ENCODE data around the gene CIDEB.

Gene CIDEB

GRCh38 chr14:24271834-24272263, 35.9 kb downstream of the CIDEB start:
- no peak for DNase-seq (ENCODE audit: insufficient read length, low spot score)
- no peak for FAIRE-seq

DNA sequence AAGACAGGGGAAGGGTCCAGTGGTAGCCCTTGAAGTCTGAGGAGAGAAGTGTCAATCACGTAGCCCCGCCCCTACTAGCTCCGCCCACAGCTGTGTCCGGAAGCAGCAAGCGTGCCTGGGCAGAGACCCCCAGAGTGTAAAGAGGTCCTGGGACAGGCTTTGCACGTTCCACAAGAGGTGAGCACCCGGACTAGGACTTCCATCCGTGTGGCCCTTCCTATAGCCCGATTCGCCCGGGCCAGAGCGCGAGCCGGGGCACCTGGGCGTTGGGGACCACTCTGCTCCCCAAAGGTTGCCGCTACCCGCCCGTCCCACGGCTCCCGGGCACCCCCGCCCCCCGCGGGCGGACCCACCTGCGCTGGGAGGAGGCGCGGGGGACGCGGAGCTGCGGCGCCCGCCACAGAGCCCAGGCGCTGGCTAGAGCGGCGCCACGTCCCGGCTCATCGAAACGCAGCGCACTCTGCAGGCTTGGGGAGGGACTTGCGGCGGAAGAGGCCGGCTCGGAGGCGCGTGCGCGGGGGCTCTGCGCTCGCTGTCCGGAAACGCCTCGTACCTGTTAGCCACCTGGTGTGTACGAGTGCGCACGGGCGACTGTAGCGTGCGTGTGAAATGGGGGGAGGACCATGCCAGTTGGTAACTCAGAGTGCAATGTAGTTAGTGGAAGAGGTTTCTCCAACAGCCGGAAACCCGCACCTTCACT, 36.5 kb downstream of the CIDEB start, which contains the start of gene RABGGTA:
Gene RABGGTA, minus strand, starts transcription at position 464 of the 700 bp plus-strand sequence. CDS start 482 bp downstream, outside the sequence.
- FAIRE-seq: no peak
- peak; percentile 84 for DNase-seq (ENCODE audit: insufficient read length, low spot score)

DNA sequence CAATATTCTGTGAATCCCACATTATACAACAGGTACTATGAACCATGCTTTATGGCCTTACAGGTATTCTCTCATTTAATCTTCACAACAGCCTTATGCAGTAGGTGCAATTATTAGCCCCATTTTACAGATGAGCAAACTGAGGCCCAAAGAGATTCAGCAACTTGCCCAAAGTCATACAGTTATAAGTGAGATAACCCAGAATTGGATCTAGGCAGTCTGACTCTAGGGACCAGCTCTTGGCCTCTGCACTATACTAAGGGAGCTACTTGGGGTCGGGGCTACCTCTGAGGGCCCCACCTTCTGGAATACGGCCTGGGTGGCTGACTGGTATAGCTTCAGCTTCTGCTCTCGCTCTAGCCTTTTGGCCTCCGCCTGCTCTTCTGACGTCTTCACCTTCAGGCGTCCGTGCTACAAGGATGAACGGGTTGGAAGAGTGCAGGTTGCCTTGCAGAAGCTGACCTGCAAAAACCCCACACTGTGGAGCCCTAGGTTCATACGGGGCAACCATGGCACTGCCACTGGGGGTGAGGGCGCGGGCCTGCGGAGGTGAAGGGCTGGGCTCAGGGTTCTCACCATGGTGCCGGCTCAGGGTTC, 37.1 kb downstream of the CIDEB start:
- DNase-seq (ENCODE audit: insufficient read length, low spot score): no peak
- no peak for FAIRE-seq

DNA sequence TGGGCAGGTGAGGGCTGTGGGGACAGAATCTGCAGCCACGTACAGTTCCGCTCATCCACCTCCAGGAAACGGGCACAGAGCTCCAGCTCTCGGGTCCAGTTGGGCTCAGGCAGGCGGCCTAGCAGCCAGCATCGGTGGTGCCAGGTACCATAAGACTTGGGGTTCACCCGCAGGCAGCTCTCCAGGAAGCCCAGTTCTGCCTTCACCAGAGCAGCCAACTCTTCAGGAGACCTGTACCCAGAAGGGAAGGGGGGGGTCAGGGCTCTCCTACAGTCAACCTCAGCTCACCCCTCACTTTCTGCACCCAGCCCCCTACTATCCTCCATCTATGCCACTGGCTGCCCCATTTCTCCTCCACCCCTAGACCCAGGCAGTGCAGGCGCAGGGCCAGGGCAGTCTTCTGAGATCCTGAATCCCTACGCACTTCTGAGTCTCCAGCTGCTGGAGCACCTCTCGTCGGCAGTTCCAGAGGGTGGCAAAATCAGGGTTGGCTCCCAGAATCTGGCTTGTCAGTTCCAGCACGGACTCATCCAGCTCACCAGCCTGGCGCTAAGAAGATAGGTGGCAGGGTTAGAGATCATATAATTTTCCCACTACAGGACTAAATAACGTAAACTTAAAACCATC, 37.8 kb downstream of the CIDEB start:
- no peak for FAIRE-seq
- DNase-seq (ENCODE audit: insufficient read length, low spot score): no peak

DNA sequence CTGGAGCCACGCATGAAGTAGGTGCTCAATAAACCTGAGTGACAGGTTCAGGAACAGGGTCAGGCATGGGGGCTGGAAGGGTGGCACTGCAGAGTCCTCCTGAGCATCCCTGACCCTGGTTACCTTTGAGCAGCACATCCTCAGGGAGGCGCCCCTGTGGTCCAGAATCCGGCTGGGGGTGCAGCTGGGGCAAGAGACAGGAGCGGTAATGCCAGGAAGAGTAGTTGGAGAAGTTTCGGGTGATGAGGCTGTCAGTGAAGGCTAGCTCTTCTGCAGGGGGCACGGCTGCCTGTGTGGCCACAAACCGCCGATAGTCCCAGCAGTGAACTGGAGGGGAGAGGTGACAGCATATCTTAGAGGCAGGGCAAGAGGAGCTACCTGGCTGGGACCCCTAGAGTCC, 38.4 kb downstream of the CIDEB start:
- DNase-seq (ENCODE audit: insufficient read length, low spot score) (no peak), FAIRE-seq (no peak)

DNA sequence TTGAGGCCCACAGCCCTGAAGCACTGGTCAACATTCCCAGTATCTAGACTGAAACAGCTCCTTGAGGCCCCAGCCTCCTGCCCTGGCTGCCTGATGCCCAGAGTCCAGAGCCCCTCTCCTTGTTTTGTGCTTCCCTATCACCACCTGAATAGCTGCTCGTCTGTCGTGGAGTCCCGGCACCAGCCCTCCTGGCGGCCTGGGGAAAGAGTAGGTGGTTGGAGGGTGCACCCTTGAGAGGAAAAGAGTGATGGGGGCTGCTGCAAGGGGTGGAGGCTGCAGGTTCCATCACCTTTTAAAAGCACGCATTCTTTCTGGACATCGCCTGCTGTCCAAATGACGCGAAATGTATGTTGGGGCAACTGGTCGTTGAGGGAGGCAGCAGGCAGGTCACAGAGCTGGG, 39.6 kb downstream of the CIDEB start:
- FAIRE-seq: no peak
- DNase-seq (ENCODE audit: insufficient read length, low spot score): no peak

DNA sequence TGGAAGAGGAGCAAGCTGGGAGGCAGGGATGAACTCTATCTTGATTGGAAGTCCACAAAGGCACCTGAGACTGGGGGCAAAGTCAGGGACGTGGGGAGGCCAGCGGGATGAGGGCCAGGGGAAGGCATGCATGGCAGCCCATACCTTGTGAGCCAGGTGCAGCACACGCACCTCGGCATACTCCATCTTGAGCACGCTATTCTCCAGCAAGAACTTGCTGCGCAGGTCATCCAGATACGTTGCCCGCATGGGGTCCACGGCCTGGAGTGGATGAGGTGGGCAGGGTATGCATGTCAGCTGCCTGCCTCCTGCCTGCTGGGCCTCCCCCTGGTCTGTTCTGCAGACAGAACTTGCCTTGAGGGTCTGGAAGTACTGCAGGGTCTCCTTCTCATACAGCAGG, 40.3 kb downstream of the CIDEB start:
- DNase-seq (ENCODE audit: insufficient read length, low spot score) (no peak), FAIRE-seq (no peak)

DNA sequence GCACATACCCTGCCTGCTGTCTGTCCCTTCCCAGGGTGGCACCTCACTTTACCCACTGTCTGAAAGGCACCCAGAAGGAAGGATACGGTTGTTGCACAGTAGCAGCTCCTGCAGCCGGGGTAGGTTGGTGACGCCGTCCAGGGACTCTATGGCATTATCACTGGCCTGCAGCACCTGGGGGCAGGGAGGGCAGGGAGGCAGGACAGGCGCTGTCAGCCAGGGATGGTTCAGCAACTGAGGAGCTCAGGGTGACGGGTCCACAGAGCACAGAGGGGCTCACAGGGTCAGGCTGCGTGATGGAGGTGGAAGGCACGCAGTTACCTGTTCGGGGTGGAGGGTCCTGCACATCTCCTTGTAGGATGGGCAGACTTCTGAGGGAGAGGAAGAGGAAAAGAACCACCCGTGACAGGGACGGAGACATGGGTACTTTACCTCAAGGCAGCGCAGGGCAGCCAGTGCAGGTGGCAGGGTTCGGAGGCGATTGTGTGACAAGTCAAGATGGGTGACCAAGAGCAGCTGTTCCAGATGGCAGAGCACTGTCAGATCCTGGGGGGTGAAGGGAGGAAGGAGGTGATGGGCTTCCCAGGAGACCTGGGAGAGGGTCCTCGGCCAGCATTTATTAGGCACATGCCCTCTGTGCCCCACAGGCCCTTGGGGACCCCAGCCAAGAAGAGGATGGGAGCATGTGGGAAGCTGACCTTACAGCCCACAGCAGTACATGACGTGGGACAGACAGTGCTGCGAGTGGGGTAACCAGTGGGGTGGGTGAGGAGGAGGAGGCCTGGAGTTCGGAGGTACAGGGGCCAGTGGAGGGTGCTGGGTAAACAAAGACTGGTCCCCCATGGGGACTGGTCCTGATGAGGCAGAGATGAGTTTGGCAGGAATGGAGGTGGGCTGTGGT, 41.2 kb downstream of the CIDEB start:
- FAIRE-seq (no peak), DNase-seq (ENCODE audit: insufficient read length, low spot score) (no peak)

DNA sequence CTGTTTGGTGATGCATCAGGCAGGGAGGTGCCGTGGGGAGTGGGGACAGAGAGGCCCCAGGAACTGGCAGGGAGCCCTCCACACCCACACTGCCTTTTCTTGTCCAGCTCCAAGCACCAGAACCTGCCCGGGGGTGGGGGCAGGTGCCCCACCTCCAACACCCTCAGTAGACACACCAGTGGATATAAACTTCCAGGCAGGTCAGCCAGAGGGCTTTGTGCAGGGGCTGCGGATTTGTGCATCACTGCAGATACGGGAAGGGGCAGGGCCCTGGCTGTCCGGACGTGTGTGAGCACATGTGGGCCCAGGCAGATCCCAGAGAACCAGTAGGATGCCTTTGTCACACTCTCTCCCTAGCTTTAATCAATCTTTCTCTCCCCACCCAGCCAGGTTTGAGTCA, 43.5 kb downstream of the CIDEB start:
- DNase-seq (ENCODE audit: insufficient read length, low spot score) (no peak), FAIRE-seq (no peak)

DNA sequence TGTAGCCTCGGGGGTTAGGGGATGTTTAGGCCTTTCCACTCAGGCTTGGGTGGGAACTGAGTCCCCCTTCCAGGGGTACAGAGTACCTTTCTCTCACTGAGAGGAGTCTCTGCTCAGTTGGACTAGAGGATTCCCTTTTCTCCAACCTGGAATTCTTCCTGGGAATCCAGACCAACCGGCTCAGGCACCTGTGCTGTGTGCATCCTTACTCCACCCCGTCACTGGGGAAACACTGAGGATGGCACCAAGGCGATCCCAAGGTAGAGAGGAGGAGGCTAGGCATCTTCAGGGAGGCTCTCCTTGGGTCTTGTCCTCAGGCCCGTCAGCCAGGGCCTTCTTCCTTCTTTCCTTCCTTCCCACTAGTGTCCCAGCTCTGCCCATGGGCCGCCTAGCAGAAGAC, 43.9 kb downstream of the CIDEB start:
- FAIRE-seq (no peak), DNase-seq (ENCODE audit: insufficient read length, low spot score) (no peak)

- DNase-seq (ENCODE audit: insufficient read length, low spot score) (no peak), FAIRE-seq (no peak)
Observed at GRCh38 chr14:24262821-24263733, 44.7 kb downstream of the CIDEB start, which contains the start of gene TGM1. Gene TGM1 (minus strand): TSS chr14:24263177. CDS start chr14:24262352, 825 bp downstream.

DNA sequence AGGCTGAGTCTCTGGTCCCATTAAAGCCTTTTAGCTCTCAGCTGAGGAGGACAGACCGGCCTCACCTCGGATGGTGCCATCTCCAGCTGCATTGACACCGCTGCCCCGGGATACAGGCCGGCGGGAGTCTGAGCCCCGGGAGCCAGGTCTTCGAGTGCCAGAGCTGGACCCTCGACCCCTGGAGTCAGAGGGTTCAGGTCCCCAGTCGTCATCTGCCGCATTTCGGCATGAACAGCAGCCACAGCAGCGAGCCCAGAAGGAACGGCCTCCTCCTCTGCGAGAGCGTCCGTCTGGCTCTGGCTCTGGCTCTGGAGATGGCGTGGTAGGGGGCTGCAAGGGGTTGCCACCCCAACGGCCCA, 45.8 kb downstream of the CIDEB start:
- DNase-seq (ENCODE audit: insufficient read length, low spot score): no peak
- no peak for FAIRE-seq

DNA sequence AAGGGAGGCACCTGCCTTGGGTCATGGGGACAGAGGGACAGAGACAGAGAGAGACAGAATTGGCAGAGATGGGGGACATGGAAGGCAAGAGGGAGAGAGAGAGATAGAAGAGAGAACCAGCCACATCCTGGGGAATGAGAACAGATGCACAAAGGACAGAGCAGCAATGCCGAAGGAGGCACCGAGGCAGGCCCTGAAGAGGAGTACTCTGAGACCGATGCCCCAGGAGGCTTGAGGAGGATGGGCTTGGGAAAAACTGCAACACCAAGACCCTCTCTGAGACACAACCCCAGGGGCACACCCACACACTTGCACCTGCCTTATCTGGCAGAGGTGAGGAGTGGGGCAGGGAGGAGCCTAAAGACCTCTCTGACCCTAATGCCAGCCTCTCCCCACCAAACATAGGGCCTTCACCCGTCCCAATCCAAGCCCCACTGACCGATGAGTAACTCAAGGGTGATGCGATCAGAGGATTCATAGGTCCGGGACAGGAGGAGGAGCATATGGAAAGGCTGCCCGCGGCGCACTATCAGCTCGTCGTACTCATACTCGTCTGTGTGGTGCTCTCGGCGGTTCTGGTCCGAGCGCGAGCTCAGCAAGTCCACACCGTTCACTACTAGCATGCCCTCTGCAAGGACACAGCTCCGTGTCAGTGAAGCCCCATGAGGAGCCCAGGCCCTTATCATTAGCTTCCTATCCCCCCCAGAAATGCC, 46.4 kb downstream of the CIDEB start:
- no peak for DNase-seq (ENCODE audit: insufficient read length, low spot score)
- FAIRE-seq: no peak

GRCh38 chr14:24260780-24261157, 47.0 kb downstream of the CIDEB start:
- FAIRE-seq (no peak), DNase-seq (ENCODE audit: insufficient read length, low spot score) (no peak)

GRCh38 chr14:24260026-24260779, 47.6 kb downstream of the CIDEB start:
- DNase-seq (ENCODE audit: insufficient read length, low spot score): no peak

DNA sequence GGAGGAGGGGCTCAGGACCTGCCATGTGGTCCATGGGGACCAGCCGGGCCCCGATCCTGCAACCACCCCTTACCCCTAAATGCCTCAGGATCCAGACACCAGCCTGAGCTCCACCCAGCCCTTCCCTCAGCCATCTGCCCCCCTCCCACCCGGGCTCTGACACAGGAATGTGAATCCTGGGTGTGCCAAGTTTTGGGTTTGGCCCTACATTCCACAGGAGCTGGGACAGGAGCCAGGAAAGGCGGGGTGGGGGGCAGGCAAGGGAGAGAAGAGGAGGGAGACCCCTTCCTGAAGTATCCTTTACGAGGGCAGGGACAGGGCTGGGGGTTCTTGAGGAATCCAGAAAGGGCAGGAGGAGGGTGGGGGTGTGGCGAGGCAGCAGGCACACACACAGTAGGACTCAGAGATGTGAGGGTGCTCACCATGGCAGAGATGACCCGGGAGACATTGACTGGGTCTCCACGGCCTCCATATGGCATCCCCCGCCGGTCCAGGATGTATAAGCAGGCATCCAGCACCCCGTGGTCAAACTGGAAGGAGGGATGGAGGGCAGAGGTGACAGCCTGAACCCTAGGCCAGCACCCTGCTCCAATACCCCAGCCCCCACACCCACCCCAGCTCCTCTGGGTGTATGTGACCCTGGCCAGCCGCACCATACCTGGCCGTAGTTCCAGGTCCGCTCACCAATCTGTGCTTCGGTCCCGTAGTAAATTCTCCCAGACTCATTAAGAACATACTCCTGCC, 48.3 kb downstream of the CIDEB start:
- DNase-seq (ENCODE audit: insufficient read length, low spot score): peak; percentile 19
- FAIRE-seq: no peak

More at GRCh38 chr14:24260026-24260779, 47.6 kb downstream of the CIDEB start:
- FAIRE-seq: no peak

DNA sequence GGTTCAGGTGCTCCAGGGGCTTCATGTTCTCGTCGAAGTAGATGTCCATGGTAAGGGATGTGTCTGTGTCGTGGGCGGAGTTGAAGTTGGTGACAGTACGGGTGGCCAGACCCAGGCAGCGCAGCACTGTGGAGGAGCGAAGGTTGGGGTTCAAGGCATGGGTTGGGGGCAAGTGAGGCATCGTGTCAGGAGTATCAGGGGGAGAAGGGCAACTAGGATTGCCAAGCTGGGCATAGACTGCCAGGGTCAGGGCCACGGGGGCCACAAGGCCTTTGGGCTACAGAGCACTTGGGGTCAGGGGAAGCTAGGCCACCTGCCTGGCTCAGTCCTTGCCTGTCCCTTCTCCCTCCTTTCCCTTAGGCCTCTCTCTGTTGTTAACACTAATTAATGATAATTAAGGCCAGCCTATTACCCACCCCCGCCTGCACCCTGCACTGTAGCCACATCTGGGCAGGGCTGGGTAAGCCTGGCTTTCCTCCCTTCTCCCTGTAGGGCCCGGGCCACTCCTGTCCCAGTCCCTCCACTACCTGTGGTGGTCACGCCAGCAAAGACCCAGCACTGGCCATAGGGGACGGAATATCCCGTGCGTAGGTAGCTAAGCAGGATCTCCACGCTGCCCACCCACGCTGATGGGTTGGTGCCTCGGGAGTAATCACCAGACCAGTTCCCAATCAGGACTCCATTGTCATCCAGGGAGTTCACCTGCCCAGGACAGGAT, 49.1 kb downstream of the CIDEB start:
- FAIRE-seq (no peak), DNase-seq (ENCODE audit: insufficient read length, low spot score) (no peak)
